GM23248 (cell line): ENCODE results near the gene DUSP16. TPM values are rescaled to one million over a fixed set of nuclear protein-coding genes. Genes with fewer than 3 reads are reported as not detected.

Experiments used
- DNase-seq: peaks from one replicate; pipeline ENCODE4 v3.0.0-alpha.2; 2015
- H2AFZ ChIP-seq: fragments of 200-600 bp; sonication (generic); 2 replicates; pipeline ENCODE4 v1.6.1; 2016; ENCODE audit warnings: antibody characterized with exemption
- H3F3A ChIP-seq: fragments of 200-600 bp; sonication (generic); 2 replicates; pipeline ENCODE4 v1.6.1; 2016; ENCODE audit warnings: mild to moderate bottlenecking, antibody characterized with exemption, mixed run types; ENCODE audit not compliant: insufficient read depth
- H3K27ac ChIP-seq: fragments of 200-600 bp; sonication (generic); 2 replicates; pipeline ENCODE4 v1.5.1; 2016; ENCODE audit warnings: mild to moderate bottlenecking
- H3K27me3 ChIP-seq: fragments of 200-600 bp; sonication (generic); replicated peaks from 2 replicates; pipeline ENCODE4 v1.6.1; 2016; ENCODE audit warnings: mild to moderate bottlenecking; ENCODE audit not compliant: insufficient read depth
- H3K36me3 ChIP-seq: fragments of 200-600 bp; sonication (generic); 2 replicates; pipeline ENCODE4 v1.6.1; 2016; ENCODE audit warnings: low read depth, mild to moderate bottlenecking
- H3K4me1 ChIP-seq: fragments of 200-600 bp; sonication (generic); 2 replicates; pipeline ENCODE4 v1.6.1; 2016; ENCODE audit warnings: mild to moderate bottlenecking; ENCODE audit not compliant: insufficient read depth
- H3K4me2 ChIP-seq: fragments of 200-600 bp; sonication (generic); one replicate; pipeline ENCODE4 v1.6.1; 2016; ENCODE audit warnings: mild to moderate bottlenecking; ENCODE audit not compliant: unreplicated experiment
- H3K4me3 ChIP-seq: fragments of 200-600 bp; sonication (generic); 2 replicates; pipeline ENCODE4 v1.5.1; 2016; ENCODE audit warnings: mild to moderate bottlenecking
- H3K79me2 ChIP-seq: fragments of 200-600 bp; sonication (generic); 2 replicates; pipeline ENCODE4 v1.6.1; 2016; ENCODE audit warnings: mild to moderate bottlenecking; ENCODE audit not compliant: insufficient read depth
- H3K9ac ChIP-seq: fragments of 200-600 bp; sonication (generic); 2 replicates; pipeline ENCODE4 v1.6.1; 2016; ENCODE audit warnings: mild to moderate bottlenecking
- H3K9me2 ChIP-seq: fragments of 200-600 bp; sonication (generic); 2 replicates; pipeline ENCODE4 v1.6.1; 2016; ENCODE audit warnings: mixed run types, mild to moderate bottlenecking, moderate library complexity; ENCODE audit not compliant: insufficient read depth
- H3K9me3 ChIP-seq: fragments of 200-600 bp; sonication (generic); one replicate; pipeline ENCODE4 v1.6.1; 2017; ENCODE audit warnings: low read depth
- H4K20me1 ChIP-seq: fragments of 200-600 bp; sonication (generic); 2 replicates; pipeline ENCODE4 v1.6.0; 2016; ENCODE audit not compliant: insufficient read depth
- EZH2 ChIP-seq: fragments of 200-600 bp; sonication (generic); IDR thresholded peaks from 2 replicates; pipeline ENCODE4 v1.6.1; 2018; ENCODE audit warnings: antibody characterized with exemption, mild to moderate bottlenecking; ENCODE audit not compliant: insufficient read depth, poor library complexity, severe bottlenecking
- EZH2phosphoT487 ChIP-seq: fragments of 200-600 bp; sonication (generic); IDR thresholded peaks from 2 replicates; pipeline ENCODE4 v1.6.1; 2018; ENCODE audit warnings: antibody characterized with exemption, moderate library complexity, mild to moderate bottlenecking, low read depth; ENCODE audit not compliant: insufficient read depth
- WGBS, 2 experiments: methylation state at CpG; one replicate each; pipeline ENCODE4 v1.1.6; 2015 to 2017; ENCODE audit warnings: low lambda C conversion rate in 2 of 2, low coverage in 1 of 2; ENCODE audit errors: missing lambda C conversion rate in 2 of 2; 5-methylcytosine and 5-hydroxymethylcytosine counted together
- in situ Hi-C: fragments of 300-500 bp; cut with MboI; formaldehyde crosslinking; loops from 2 replicates; pipeline ENCODE4 v1.15.0; 2020
- polyA plus RNA-seq: library from polyadenylated mRNA; unstranded; fragments of >200 nt; fragmentation: Nextera tagmentation; extraction: Ambion mirVana; gene quantifications from 2 replicates; pipeline ENCODE4 v1.2.1, GENCODE V29; 2016
- total RNA-seq: library from RNA; depleted of rRNA; stranded (reverse); fragments of >200 nt; shearing (Covaris generic); gene quantifications from 2 replicates; pipeline ENCODE4 v1.2.3, GENCODE V29; 2014

DUSP16 gene
- total and polyA plus RNA-seq, 2 experiments from 2014 or later = 1.1 to 2.8 TPM

- in situ Hi-C loops = no loop called here
- WGBS, 2 experiments = 93 to 98% methylated on average over 6 of the region's 6 CpGs
These were observed 75.9 kb downstream of the DUSP16 start for GRCh38 chr12:12486661-12487240.

GRCh38 chr12:12483438-12483837 lies 79.2 kb downstream of the DUSP16 start:
- H4K20me1 ChIP-seq = no peaks in the 10 kb centered on the region
- no peaks in the 10 kb centered on the region for H3K9me2 ChIP-seq
- H3K27me3 ChIP-seq = no peaks in the 10 kb centered on the region
- H3K36me3 ChIP-seq = no peaks in the 10 kb centered on the region
- no peak overlapping the region for H3K9ac ChIP-seq
- no peak overlapping the region for H2AFZ ChIP-seq
- WGBS, 2 experiments = 85 to 89% methylated on average over 3 of the region's 3 CpGs
- no peak overlapping the region for H3K4me3 ChIP-seq
- H3F3A ChIP-seq = no peaks in the 10 kb centered on the region
- in situ Hi-C loops = no loop called here
- H3K9me3 ChIP-seq = no peaks in the 10 kb centered on the region
- H3K4me2 ChIP-seq = no peak overlapping the region
- H3K27ac ChIP-seq = no peak overlapping the region
- no peaks in the 10 kb centered on the region for H3K79me2 ChIP-seq
- no peak for DNase-seq
- TF ChIP-seq EZH2phosphoT487 (no peak), EZH2 (no peak)
- H3K4me1 ChIP-seq = no peaks in the 10 kb centered on the region

More at GRCh38 chr12:12486661-12487240, 75.9 kb downstream of the DUSP16 start:
- no peak overlapping the region for H2AFZ ChIP-seq
- no peak overlapping the region for H3K4me2 ChIP-seq
- no peaks in the 10 kb centered on the region for H3K9me3 ChIP-seq
- H3K79me2 ChIP-seq = no peaks in the 10 kb centered on the region
- no peaks in the 10 kb centered on the region for H3K36me3 ChIP-seq
- TF ChIP-seq EZH2 = no peak
- no peak for TF ChIP-seq EZH2phosphoT487
- no peak overlapping the region for H3K4me3 ChIP-seq
- no peak overlapping the region for H3K27ac ChIP-seq
- H4K20me1 ChIP-seq = no peaks in the 10 kb centered on the region
- DNase-seq = no peak
- no peak overlapping the region for H3K9ac ChIP-seq
- no peaks in the 10 kb centered on the region for H3K9me2 ChIP-seq
- H3F3A ChIP-seq = no peaks in the 10 kb centered on the region
- no peaks in the 10 kb centered on the region for H3K4me1 ChIP-seq
- no peaks in the 10 kb centered on the region for H3K27me3 ChIP-seq

- no peaks in the 10 kb centered on the region for H3K36me3 ChIP-seq
- no peaks in the 10 kb centered on the region for H3K4me1 ChIP-seq
- no peak overlapping the region for H2AFZ ChIP-seq
- H3K9me2 ChIP-seq = no peaks in the 10 kb centered on the region
- TF ChIP-seq EZH2 (no peak), EZH2phosphoT487 (no peak)
- H3K79me2 ChIP-seq = no peaks in the 10 kb centered on the region
- DNase-seq = no peak
- no peaks in the 10 kb centered on the region for H4K20me1 ChIP-seq
- no peak overlapping the region for H3K4me3 ChIP-seq
- no peak overlapping the region for H3K9ac ChIP-seq
- H3K4me2 ChIP-seq = no peak overlapping the region
- WGBS, 2 experiments = 96 to 99% methylated on average over 6 of the region's 6 CpGs
- no peaks in the 10 kb centered on the region for H3F3A ChIP-seq
- H3K27ac ChIP-seq = no peak overlapping the region
- in situ Hi-C loops = no loop called here
- no peaks in the 10 kb centered on the region for H3K9me3 ChIP-seq
- no peaks in the 10 kb centered on the region for H3K27me3 ChIP-seq
These were observed 79.7 kb downstream of the DUSP16 start for GRCh38 chr12:12482959-12483358.

- H3K36me3 ChIP-seq = no peaks in the 10 kb centered on the region
- no peaks in the 10 kb centered on the region for H3K9me2 ChIP-seq
- H3K9me3 ChIP-seq = no peaks in the 10 kb centered on the region
- H3K4me2 ChIP-seq = no peak overlapping the region
- no peaks in the 10 kb centered on the region for H3K4me1 ChIP-seq
- no peak overlapping the region for H2AFZ ChIP-seq
- no peaks in the 10 kb centered on the region for H4K20me1 ChIP-seq
- no peak overlapping the region for H3K9ac ChIP-seq
- TF ChIP-seq EZH2 (no peak), EZH2phosphoT487 (no peak)
- H3K4me3 ChIP-seq = no peak overlapping the region
- 89 to 91% methylated on average over 6 of the region's 6 CpGs for WGBS, 2 experiments
- H3K27me3 ChIP-seq = no peaks in the 10 kb centered on the region
- H3F3A ChIP-seq = no peaks in the 10 kb centered on the region
- DNase-seq = no peak
- in situ Hi-C loops = no loop called here
- H3K27ac ChIP-seq = no peak overlapping the region
- H3K79me2 ChIP-seq = no peaks in the 10 kb centered on the region
These were observed 80.4 kb downstream of the DUSP16 start for GRCh38 chr12:12482150-12482761.

GRCh38 chr12:12481631-12482030 lies 81.0 kb downstream of the DUSP16 start:
- no peaks in the 10 kb centered on the region for H3F3A ChIP-seq
- no peak overlapping the region for H3K4me2 ChIP-seq
- 39 to 46% methylated on average over 2 of the region's 2 CpGs for WGBS, 2 experiments
- H3K79me2 ChIP-seq = no peaks in the 10 kb centered on the region
- no peaks in the 10 kb centered on the region for H3K4me1 ChIP-seq
- no peaks in the 10 kb centered on the region for H3K27me3 ChIP-seq
- no peak for DNase-seq
- no peaks in the 10 kb centered on the region for H3K9me2 ChIP-seq
- H3K9me3 ChIP-seq = no peaks in the 10 kb centered on the region
- no peak overlapping the region for H3K4me3 ChIP-seq
- H3K27ac ChIP-seq = no peak overlapping the region
- TF ChIP-seq EZH2 (no peak), EZH2phosphoT487 (no peak)
- no peak overlapping the region for H3K9ac ChIP-seq
- peaks cover 5% of the 10 kb centered on the region; the same call in 1 of the 2 replicates for H3K36me3 ChIP-seq
- H4K20me1 ChIP-seq = no peaks in the 10 kb centered on the region
- in situ Hi-C loops = no loop called here
- no peak overlapping the region for H2AFZ ChIP-seq
